KMS-11 (cell line): Measurements from ENCODE around the gene ABCG5.

Experiments
- H2AFZ ChIP-seq: fragments of 200-600 bp; sonication (generic); 2 replicates; pipeline ENCODE4 v1.6.1; 2016; ENCODE audit warnings: antibody characterized with exemption, mixed run types, low read depth
- H3K27ac ChIP-seq: fragments of 200-600 bp; sonication (generic); 2 replicates; pipeline ENCODE4 v1.6.1; 2016; ENCODE audit warnings: mild to moderate bottlenecking, mixed run types
- H3K27me3 ChIP-seq: fragments of 200-600 bp; sonication (generic); 2 replicates; pipeline ENCODE4 v1.6.1; 2017; ENCODE audit warnings: mild to moderate bottlenecking, low read depth, mixed run types, moderate library complexity; ENCODE audit not compliant: insufficient read depth
- H3K36me3 ChIP-seq: fragments of 200-600 bp; sonication (generic); 2 replicates; pipeline ENCODE4 v1.6.1; 2017; ENCODE audit warnings: mild to moderate bottlenecking, mixed run types; ENCODE audit not compliant: insufficient read depth
- H3K4me1 ChIP-seq: fragments of 200-600 bp; sonication (generic); 2 replicates; pipeline ENCODE4 v1.6.1; 2016; ENCODE audit warnings: mild to moderate bottlenecking, low read depth, mixed run types; ENCODE audit not compliant: poor library complexity, severe bottlenecking
- H3K4me2 ChIP-seq: fragments of 200-600 bp; sonication (generic); 2 replicates; pipeline ENCODE4 v1.7.0; 2016; ENCODE audit warnings: mild to moderate bottlenecking, mixed run types
- H3K4me3 ChIP-seq: fragments of 200-600 bp; sonication (generic); IDR thresholded peaks from 2 replicates; pipeline ENCODE4 v1.6.1; 2017; ENCODE audit warnings: low read depth, low read length, mixed read lengths; ENCODE audit not compliant: insufficient read depth
- H3K79me2 ChIP-seq: fragments of 200-600 bp; sonication (generic); 2 replicates; pipeline ENCODE4 v1.6.1; 2016; ENCODE audit warnings: low read depth, mixed run types; ENCODE audit not compliant: insufficient read depth
- H3K9ac ChIP-seq: fragments of 200-600 bp; sonication (generic); 2 replicates; pipeline ENCODE4 v1.6.1; 2016; ENCODE audit warnings: mild to moderate bottlenecking, mixed run types
- H4K20me1 ChIP-seq: fragments of 200-600 bp; sonication (generic); 2 replicates; pipeline ENCODE4 v1.6.1; 2016; ENCODE audit warnings: mild to moderate bottlenecking, mixed run types; ENCODE audit not compliant: insufficient read depth
- CTCF ChIP-seq: fragments of 200-600 bp; sonication (generic); conservative IDR thresholded peaks from 2 replicates; pipeline ENCODE4 v1.6.1; 2017; ENCODE audit warnings: low read depth, mild to moderate bottlenecking, antibody characterized with exemption, low read length, moderate library complexity, mixed read lengths

ABCG5 gene

GRCh38 chr2:43788646-43789045, 50.0 kb downstream of the ABCG5 start:
- H3K4me3 ChIP-seq = no peak overlapping the region
- no peak overlapping the region for H2AFZ ChIP-seq
- H3K9ac ChIP-seq = no peak overlapping the region
- no peaks in the 10 kb centered on the region for H3K4me1 ChIP-seq
- no peaks in the 10 kb centered on the region for H3K79me2 ChIP-seq
- TF ChIP-seq CTCF = no peak
- H3K27ac ChIP-seq = no peak overlapping the region
- no peaks in the 10 kb centered on the region for H4K20me1 ChIP-seq
- no peaks in the 10 kb centered on the region for H3K36me3 ChIP-seq
- no peak overlapping the region for H3K4me2 ChIP-seq
- no peaks in the 10 kb centered on the region for H3K27me3 ChIP-seq

- Histone ChIP-seq H3K4me3 (no peak overlapping the region), H3K4me2 (no peak overlapping the region), H3K79me2 (no peaks in the 10 kb centered on the region), H2AFZ (no peak overlapping the region), H3K27me3 (no peaks in the 10 kb centered on the region), H3K4me1 (no peaks in the 10 kb centered on the region), H4K20me1 (no peaks in the 10 kb centered on the region), H3K36me3 (no peaks in the 10 kb centered on the region), H3K9ac (no peak overlapping the region), H3K27ac (no peak overlapping the region)
- TF ChIP-seq CTCF = no peak
These were observed 50.7 kb downstream of the ABCG5 start for GRCh38 chr2:43787895-43788294.

- Histone ChIP-seq H3K4me2 (no peak overlapping the region), H3K27ac (no peak overlapping the region), H3K79me2 (no peaks in the 10 kb centered on the region), H4K20me1 (no peaks in the 10 kb centered on the region), H3K4me3 (no peak overlapping the region), H3K36me3 (no peaks in the 10 kb centered on the region), H2AFZ (no peak overlapping the region), H3K9ac (no peak overlapping the region), H3K27me3 (no peaks in the 10 kb centered on the region), H3K4me1 (peaks cover 13% of the 10 kb centered on the region)
- no peak for TF ChIP-seq CTCF
These were observed 60.4 kb downstream of the ABCG5 start for GRCh38 chr2:43778233-43778632.

- H3K27me3 ChIP-seq = no peaks in the 10 kb centered on the region
- no peak overlapping the region for H3K4me3 ChIP-seq
- TF ChIP-seq CTCF = no peak
- H3K36me3 ChIP-seq = no peaks in the 10 kb centered on the region
- peaks cover 13% of the 10 kb centered on the region for H3K4me1 ChIP-seq
- no peak overlapping the region for H3K4me2 ChIP-seq
- no peak overlapping the region for H2AFZ ChIP-seq
- H3K9ac ChIP-seq = no peak overlapping the region
- no peaks in the 10 kb centered on the region for H3K79me2 ChIP-seq
- no peaks in the 10 kb centered on the region for H4K20me1 ChIP-seq
- H3K27ac ChIP-seq = no peak overlapping the region
These were observed 61.2 kb downstream of the ABCG5 start for GRCh38 chr2:43777306-43777926.
